HUES64 (cell line): ENCODE results near the gene TNFSF4.
"Not testable (repeated sequence)": the region's sequence is repeated elsewhere in the genome, so short reads cannot be mapped to it uniquely, and the experiment has no call there.

Experiments
- H3K27ac ChIP-seq: 2 replicates; pipeline ENCODE4 v1.7.0; 2013; ENCODE audit warnings: low read depth, low read length, inconsistent platforms
- H3K27me3 ChIP-seq: 2 replicates; pipeline ENCODE4 v1.6.1; 2013; ENCODE audit warnings: mild to moderate bottlenecking, low read length; ENCODE audit not compliant: insufficient read depth
- H3K36me3 ChIP-seq: 2 replicates; pipeline ENCODE4 v1.6.1; 2013; ENCODE audit warnings: mild to moderate bottlenecking, low read length; ENCODE audit not compliant: insufficient read depth
- H3K4me1 ChIP-seq: 2 replicates; pipeline ENCODE4 v1.6.1; 2013; ENCODE audit warnings: mild to moderate bottlenecking, low read length, moderate library complexity; ENCODE audit not compliant: insufficient read depth
- H3K4me3 ChIP-seq: 2 replicates; pipeline ENCODE4 v1.5.1; 2013; ENCODE audit warnings: mild to moderate bottlenecking, low read length, moderate library complexity
- H3K9ac ChIP-seq: 2 replicates; pipeline ENCODE4 v1.6.1; 2013; ENCODE audit warnings: mild to moderate bottlenecking, low read depth, low read length
- H3K9me3 ChIP-seq: 2 replicates; pipeline ENCODE4 v1.6.1; 2013; ENCODE audit warnings: low read depth, low read length; ENCODE audit not compliant: insufficient read depth
- WGBS: fragments of 150-250, 120-280 bp; methylation state at CpG from one replicate; pipeline ENCODE4 v1.1.7; 2013; ENCODE audit warnings: missing lambda C conversion rate; 5-methylcytosine and 5-hydroxymethylcytosine counted together

TNFSF4 gene

DNA sequence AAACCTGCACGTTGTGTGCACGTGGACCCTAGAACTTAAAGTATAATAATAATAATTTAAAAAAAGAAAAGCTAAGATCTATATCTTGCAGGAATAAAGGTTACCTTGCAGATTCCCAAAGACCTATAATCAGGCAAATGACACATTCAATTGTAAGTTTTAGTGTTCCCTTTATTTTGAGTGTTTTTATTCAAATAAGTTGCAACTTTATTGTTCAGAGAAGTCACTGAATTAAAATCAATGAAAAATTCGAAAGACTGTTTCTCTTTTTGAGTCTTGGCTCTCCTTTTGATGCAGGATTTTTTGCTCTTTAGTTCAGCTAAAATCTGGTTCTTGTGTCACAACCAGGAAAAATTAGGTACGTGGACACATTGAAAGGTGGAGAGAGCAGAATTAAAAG, 27.8 kb upstream of the TNFSF4 start:
- H3K27ac ChIP-seq, result no peak overlapping the region
- no peaks in the 10 kb centered on the region for H3K27me3 ChIP-seq
- H3K4me3 ChIP-seq, result no peak overlapping the region
- H3K4me1 ChIP-seq, result no peaks in the 10 kb centered on the region
- no peak overlapping the region for H3K9ac ChIP-seq
- H3K36me3 ChIP-seq, result no peaks in the 10 kb centered on the region
- no peaks in the 10 kb centered on the region for H3K9me3 ChIP-seq
- 87% methylated on average over 2 of the region's 4 CpGs for WGBS

DNA sequence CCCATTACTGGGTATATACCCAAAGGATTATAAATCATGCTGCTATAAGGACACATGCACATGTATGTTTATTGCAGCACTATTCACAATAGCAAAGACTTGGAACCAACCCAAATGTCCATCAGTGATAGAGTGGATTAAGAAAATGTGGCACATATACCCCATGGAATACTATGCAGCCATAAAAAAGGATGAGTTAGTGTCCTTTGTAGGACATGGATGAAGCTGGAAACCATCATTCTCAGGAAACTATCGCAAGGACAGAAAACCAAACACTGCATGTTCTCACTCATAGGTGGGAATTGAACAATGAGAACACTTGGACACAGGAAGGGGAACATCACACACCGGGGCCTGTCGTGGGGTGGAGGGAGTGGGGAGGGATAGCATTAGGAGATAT, 27.3 kb upstream of the TNFSF4 start:
- H3K27ac ChIP-seq, H3K27me3 ChIP-seq: not testable (repeated sequence)

DNA sequence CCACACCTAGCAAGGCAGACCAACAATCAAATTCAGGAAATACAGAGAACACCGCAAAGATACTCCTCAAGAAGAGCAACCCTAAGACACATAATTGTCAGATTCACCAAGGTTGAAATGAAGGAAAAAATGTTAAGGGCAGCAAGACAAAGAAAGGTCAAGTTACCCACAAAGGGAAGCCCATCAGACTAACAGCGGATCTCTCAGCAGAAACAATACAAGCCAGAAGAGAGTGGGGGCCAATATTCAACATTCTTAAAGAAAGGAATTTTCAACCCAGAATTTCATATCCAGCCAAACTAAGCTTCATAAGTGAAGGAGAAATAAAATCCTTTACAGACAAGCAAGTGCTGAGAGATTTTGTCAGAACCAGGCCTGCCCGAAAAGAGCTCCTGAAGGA, 21.9 kb upstream of the TNFSF4 start:
- not testable (repeated sequence) for H3K4me1 ChIP-seq, H3K36me3 ChIP-seq, H3K27me3 ChIP-seq, H3K27ac ChIP-seq, H3K4me3 ChIP-seq, H3K9ac ChIP-seq
- H3K9me3 ChIP-seq, result peaks cover 11% of the 10 kb centered on the region
- WGBS, result 98% methylated on average over 3 of the region's 3 CpGs

More for the DNA sequence above, 27.3 kb upstream of the TNFSF4 start:
- not testable (repeated sequence) for H3K4me1 ChIP-seq, H3K36me3 ChIP-seq, H3K9ac ChIP-seq, H3K4me3 ChIP-seq, H3K9me3 ChIP-seq
- 100% methylated on average over 3 of the region's 3 CpGs for WGBS

DNA sequence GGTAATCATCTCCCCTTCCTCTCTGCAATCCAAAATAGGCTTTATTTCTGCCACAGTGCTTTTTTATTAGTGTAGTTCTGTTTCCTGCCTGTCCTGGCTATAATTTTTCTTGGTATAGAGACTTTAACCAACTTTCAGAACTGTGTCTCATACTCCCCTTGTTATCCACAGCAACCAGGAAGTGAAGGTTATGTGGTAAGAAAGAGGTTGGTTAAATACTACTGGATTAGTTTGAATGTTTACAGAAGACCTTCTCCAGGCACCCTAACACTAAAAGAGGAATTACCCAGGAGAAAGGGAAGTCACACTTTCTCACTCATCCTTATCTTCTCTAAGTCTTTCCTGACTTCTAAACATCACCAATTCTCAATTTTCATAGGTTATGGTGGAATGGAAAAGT, 17.8 kb upstream of the TNFSF4 start:
- no peak overlapping the region for H3K9ac ChIP-seq
- no peak overlapping the region for H3K4me3 ChIP-seq
- no peak overlapping the region for H3K27ac ChIP-seq
- peaks cover 11% of the 10 kb centered on the region for H3K9me3 ChIP-seq
- no peaks in the 10 kb centered on the region for H3K27me3 ChIP-seq
- H3K4me1 ChIP-seq, result no peaks in the 10 kb centered on the region
- H3K36me3 ChIP-seq, result no peaks in the 10 kb centered on the region

DNA sequence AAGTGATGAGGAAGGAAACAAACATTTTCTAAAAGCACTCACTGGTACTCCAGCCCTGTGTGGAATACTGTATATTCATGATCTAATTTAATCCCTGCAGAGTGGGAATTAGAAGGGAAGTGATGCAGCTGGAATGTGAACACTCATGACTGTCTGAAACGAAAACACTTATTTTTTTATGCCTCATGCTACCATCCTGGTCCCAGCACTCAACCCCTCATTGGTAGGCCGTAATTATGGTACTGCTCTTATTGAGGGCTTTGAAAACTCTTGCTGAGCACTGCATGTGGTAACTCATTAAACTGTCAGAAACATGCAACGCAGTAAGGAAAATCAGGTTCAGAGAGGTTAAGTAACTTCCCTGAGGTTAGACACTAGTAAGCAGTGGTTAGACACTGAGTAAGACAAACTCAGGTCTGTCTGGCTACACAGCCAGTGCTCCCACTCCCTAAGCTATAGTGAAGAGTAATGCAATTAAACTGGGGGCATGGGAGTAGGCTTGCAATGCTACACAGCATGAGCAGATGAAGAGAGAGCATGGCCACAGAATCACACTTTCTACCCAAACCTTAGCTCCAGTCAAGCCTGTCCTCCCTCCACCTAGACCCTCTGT, 17.3 kb upstream of the TNFSF4 start:
- WGBS, result 93% methylated on average over 3 of the region's 3 CpGs
- H3K9ac ChIP-seq, result no peak overlapping the region

DNA sequence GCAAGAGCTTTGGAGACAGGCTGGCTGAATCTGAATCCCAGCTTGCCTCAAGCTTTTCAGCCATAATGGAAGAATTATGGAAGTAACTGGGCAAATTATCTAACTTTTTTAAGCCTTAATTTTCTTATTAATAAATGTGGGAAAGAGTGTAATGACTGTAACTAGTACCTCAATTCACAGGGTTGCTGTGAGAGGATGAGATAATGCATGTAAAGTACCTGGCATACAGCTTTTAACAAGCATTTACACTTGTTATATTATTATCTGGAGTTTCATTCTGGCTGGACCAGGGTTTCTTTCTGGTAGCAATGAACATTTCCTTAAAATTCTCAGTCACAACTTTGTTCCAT, 15.9 kb upstream of the TNFSF4 start:
- Histone ChIP-seq H3K36me3 (no peaks in the 10 kb centered on the region), H3K9ac (no peak overlapping the region), H3K27ac (no peak overlapping the region), H3K27me3 (no peaks in the 10 kb centered on the region), H3K4me3 (no peak overlapping the region), H3K9me3 (peaks cover 11% of the 10 kb centered on the region), H3K4me1 (no peaks in the 10 kb centered on the region)

More for the DNA sequence above, 17.3 kb upstream of the TNFSF4 start:
- H3K4me1 ChIP-seq, result no peaks in the 10 kb centered on the region
- H3K9me3 ChIP-seq, result peaks cover 11% of the 10 kb centered on the region
- no peaks in the 10 kb centered on the region for H3K36me3 ChIP-seq
- H3K4me3 ChIP-seq, result no peak overlapping the region
- H3K27ac ChIP-seq, result no peak overlapping the region
- no peaks in the 10 kb centered on the region for H3K27me3 ChIP-seq

DNA sequence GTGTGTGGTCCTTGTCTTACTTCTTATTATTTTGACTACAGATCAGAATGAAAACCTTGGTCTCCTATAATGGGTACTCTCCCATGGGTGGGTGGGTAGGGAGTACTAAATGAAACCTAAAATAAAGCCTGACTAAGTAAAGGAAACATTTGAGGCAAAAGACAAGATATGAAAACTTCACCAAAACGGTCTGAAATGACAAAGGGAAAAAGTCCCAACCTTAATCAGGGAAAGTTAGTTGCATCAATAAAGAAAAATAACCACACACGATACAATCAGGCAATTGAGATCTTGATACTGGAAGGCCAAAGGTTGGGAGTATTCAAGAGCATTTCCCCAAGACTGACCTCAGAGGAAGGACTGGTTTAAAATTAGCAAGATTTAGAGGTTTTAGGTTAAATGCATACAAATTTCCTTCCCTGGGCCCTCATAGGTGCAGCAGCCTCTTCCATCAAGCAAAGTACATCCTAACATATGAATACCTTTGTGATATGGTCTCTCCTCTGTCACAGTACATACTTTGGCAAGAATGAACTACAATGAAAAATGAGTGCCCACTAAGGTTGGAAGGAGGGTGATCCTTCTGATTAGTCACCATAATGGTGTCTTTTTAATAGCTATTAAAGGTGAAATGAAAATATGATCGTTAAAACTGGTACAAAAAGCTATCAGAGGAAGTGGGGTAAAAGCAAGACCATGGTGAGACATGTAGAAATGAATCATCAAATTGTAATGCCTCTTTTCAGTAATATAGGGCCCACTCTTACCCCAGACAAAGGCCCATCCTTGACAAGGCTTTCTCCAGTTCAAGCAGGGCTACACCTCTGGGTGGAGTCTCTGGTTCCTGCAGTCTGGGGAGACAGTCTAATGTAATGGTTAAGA, 15.3 kb upstream of the TNFSF4 start:
- Histone ChIP-seq H3K4me1 (no peaks in the 10 kb centered on the region), H3K9ac (no peak overlapping the region), H3K36me3 (no peaks in the 10 kb centered on the region), H3K27me3 (no peaks in the 10 kb centered on the region), H3K9me3 (peaks cover 9% of the 10 kb centered on the region), H3K27ac (no peak overlapping the region), H3K4me3 (no peak overlapping the region)
- WGBS, result 86% methylated on average over 3 of the region's 3 CpGs

DNA sequence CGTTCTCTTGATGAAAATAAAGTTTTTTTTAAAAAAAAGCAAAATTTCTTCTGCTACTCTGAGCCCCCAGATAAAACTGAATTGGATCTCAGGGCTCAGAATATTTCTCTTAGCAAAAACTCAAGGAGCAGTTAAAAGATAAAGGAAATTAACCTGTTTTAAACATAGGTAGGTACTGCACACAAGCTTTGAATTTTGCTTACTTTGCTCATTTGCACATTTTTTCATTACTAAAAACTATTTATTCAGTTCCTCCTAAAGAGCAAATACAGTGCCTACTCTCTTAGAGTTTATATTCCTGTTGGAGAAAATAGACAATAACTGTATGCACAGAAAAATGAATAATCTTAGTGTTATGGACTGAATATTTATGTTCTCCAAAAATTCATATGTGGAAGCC, 13.0 kb upstream of the TNFSF4 start:
- WGBS, result no CpG with 5 or more reads among the region's 1 CpG
- Histone ChIP-seq H3K4me1 (no peaks in the 10 kb centered on the region), H3K27ac (no peak overlapping the region), H3K9ac (no peak overlapping the region), H3K36me3 (no peaks in the 10 kb centered on the region), H3K4me3 (no peak overlapping the region), H3K9me3 (no peaks in the 10 kb centered on the region), H3K27me3 (no peaks in the 10 kb centered on the region)

DNA sequence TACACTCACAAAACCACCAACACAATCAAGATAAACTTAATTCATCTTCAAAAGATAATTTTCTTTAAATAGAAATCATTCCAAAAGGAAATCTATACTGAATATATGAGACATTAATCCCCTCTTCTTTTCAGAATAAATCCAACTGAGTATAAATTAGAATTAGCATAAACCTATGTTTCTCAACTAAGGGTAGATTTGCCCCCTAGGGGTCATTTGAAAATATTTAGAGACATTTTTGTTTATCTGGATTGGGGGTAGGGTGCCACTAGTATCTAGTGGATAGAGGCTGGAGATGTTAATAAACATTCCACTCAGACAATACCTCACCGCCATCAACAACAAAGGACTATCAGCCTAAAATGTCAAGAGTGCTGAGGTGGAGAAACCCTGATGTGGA, 6.5 kb upstream of the TNFSF4 start:
- WGBS, result no CpG with 5 or more reads among the region's 1 CpG
- Histone ChIP-seq H3K36me3 (no peaks in the 10 kb centered on the region), H3K27me3 (peaks cover 39% of the 10 kb centered on the region), H3K4me1 (peaks cover 9% of the 10 kb centered on the region; the same call in 1 of the 2 replicates), H3K27ac (no peak overlapping the region), H3K9ac (no peak overlapping the region), H3K9me3 (no peaks in the 10 kb centered on the region), H3K4me3 (no peak overlapping the region)

DNA sequence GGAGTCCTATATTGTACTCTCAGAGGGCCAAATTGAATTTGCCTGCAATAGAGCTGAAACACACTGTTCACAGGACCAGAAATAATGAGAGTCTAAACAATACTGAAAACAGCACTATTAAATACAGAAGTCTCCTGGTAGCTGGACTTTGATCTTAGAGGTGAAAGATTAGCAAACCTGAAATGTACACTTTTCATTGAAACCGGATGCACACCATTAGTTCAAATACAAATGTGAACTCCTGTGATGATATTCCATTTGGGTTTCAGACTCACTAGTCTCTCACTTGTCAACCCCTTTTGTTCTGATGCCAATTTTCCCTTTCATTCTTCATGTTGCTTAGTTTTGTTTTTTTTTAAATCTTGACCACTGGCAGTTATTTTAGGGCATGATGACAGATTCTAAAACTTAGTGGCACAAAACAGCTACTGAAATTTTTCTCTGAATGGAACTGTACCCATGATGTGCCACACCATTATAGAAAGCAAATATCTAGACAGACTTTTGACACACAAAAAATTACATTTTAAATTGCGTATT, 5.9 kb upstream of the TNFSF4 start:
- WGBS, result 95% methylated on average over 1 of the region's 2 CpGs
- Histone ChIP-seq H3K9me3 (no peaks in the 10 kb centered on the region), H3K36me3 (no peaks in the 10 kb centered on the region), H3K4me1 (peaks cover 9% of the 10 kb centered on the region; the same call in 1 of the 2 replicates), H3K27me3 (peaks cover 42% of the 10 kb centered on the region), H3K4me3 (no peak overlapping the region), H3K9ac (no peak overlapping the region), H3K27ac (no peak overlapping the region)

DNA sequence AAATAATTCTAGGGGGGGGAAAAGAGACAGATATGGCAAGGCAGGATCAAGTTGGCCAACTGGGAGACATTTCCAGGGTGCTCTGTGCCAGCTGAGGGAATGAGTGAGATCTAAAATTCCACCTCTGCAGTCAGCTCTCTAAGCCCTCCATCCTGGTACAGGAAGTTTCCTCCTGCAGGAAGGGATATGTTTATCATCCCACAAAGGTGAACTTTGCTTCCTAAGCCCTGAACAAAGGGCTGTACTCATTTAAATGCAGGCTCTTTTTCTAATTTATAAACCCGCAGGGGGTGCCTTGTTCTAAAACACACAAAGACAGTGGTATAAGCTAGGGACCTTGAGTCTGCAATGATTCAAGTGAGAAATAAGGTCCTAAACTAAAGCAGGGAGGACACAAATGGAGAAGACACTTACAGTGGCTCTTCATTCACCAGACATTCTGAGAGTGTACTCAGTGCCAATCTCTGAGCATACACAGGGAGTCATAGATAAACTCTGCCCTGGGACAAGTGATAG, 3.6 kb upstream of the TNFSF4 start:
- no peak overlapping the region for H3K27ac ChIP-seq
- peaks cover 42% of the 10 kb centered on the region for H3K27me3 ChIP-seq
- no peaks in the 10 kb centered on the region for H3K9me3 ChIP-seq
- peaks cover 9% of the 10 kb centered on the region; the same call in 1 of the 2 replicates for H3K4me1 ChIP-seq
- no peak overlapping the region for H3K9ac ChIP-seq
- no peak overlapping the region for H3K4me3 ChIP-seq
- WGBS, result 56% methylated on average over 1 of the region's 1 CpG
- H3K36me3 ChIP-seq, result no peaks in the 10 kb centered on the region
